OCI-LY3 (cell line): ENCODE data around the gene SERPINA1.
"Not testable (repeated sequence)": the region's sequence is repeated elsewhere in the genome, so short reads cannot be mapped to it uniquely, and the experiment has no call there.

Experiments used
- H2AFZ ChIP-seq: fragments of 200-600, 300-600 bp; shearing (Covaris generic); 2 replicates; pipeline ENCODE4 v1.6.0; 2014; ENCODE audit warnings: antibody characterized with exemption, low read depth, low read length
- H3K27ac ChIP-seq: fragments of 200-600, 300-600 bp; sonication (generic); 2 replicates; pipeline ENCODE4 v1.5.1; 2014; ENCODE audit warnings: mild to moderate bottlenecking, low read length, moderate library complexity, mixed read lengths
- H3K27me3 ChIP-seq: fragments of 200-600, 300-600 bp; sonication (generic); 2 replicates; pipeline ENCODE4 v1.6.1; 2014; ENCODE audit warnings: low read depth, low read length, mixed read lengths
- H3K36me3 ChIP-seq: fragments of 200-600, 300-600 bp; sonication (generic); replicated peaks from 2 replicates; pipeline ENCODE3; 2014; ENCODE audit warnings: low read depth, low read length, mixed read lengths
- H3K4me1 ChIP-seq: fragments of 300-600, 200-600 bp; sonication (generic); 2 replicates; pipeline ENCODE4 v1.6.1; 2014; ENCODE audit warnings: low read length, mixed read lengths
- H3K4me2 ChIP-seq: fragments of 200-600, 300-600 bp; sonication (generic); 2 replicates; pipeline ENCODE4 v1.6.1; 2014; ENCODE audit warnings: low read length, mixed read lengths
- H3K4me3 ChIP-seq: fragments of 300-600, 200-600 bp; sonication (generic); 2 replicates; pipeline ENCODE4 v1.5.1; 2014; ENCODE audit warnings: antibody characterized with exemption, mild to moderate bottlenecking, low read length, moderate library complexity
- H3K79me2 ChIP-seq: fragments of 300-600, 200-600 bp; shearing (Covaris generic); 2 replicates; pipeline ENCODE4 v1.6.1; 2014; ENCODE audit warnings: mild to moderate bottlenecking, low read length, mixed read lengths
- H3K9ac ChIP-seq: fragments of 300-600, 200-600 bp; shearing (Covaris generic); 2 replicates; pipeline ENCODE4 v1.6.0; 2014; ENCODE audit warnings: mild to moderate bottlenecking, low read length, moderate library complexity
- H3K9me3 ChIP-seq: fragments of 200-600, 300-600 bp; shearing (Covaris generic); 2 replicates; pipeline ENCODE4 v1.6.1; 2014; ENCODE audit warnings: low read length, mixed read lengths; ENCODE audit not compliant: insufficient read depth
- H4K20me1 ChIP-seq: fragments of 200-600, 300-600 bp; sonication (generic); 2 replicates; pipeline ENCODE4 v1.6.1; 2016; ENCODE audit warnings: low read length, mixed read lengths; ENCODE audit not compliant: insufficient read depth
- CTCF ChIP-seq: fragments of 200-600, 300-600 bp; sonication (generic); IDR thresholded peaks from 2 replicates; pipeline ENCODE4 v1.5.1; 2014; ENCODE audit warnings: antibody characterized with exemption, low read length, low read depth
- EZH2phosphoT487 ChIP-seq: fragments of 200-600 bp; shearing (Covaris generic); IDR thresholded peaks from 2 replicates; pipeline ENCODE4 v1.6.1; 2018; ENCODE audit warnings: antibody characterized with exemption, mixed run types, low read depth

SERPINA1 gene

DNA sequence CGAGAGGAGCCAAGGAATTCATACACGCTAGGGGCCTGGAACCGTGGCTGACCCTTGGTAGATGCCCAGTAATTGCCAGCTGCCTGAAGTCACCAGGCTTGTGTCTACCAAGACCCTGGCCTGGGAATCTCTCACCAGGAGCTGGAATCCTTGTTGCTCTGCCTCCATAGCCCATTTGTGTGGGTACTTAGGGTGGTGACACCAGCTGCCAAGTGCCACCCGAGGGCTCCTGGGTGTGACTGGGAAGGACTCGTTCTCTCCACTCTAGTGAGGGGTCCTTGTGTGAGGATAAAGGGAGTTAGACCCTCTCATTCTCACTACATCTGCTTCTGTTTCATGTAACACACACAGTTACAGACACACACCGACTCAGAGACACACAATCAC is 17.9 kb downstream of the SERPINA1 start:
- no peak overlapping the region for H2AFZ ChIP-seq
- H3K4me3 ChIP-seq: no peak overlapping the region
- H3K27me3 ChIP-seq: no peaks in the 10 kb centered on the region

GRCh38 chr14:94369766-94370523 is 18.5 kb downstream of the SERPINA1 start:
- not testable (repeated sequence) for H3K79me2 ChIP-seq, H3K27ac ChIP-seq, H3K9me3 ChIP-seq, H3K4me2 ChIP-seq, H4K20me1 ChIP-seq, H3K36me3 ChIP-seq, H3K27me3 ChIP-seq, H3K4me1 ChIP-seq, H3K9ac ChIP-seq, H3K4me3 ChIP-seq, H2AFZ ChIP-seq

More for the DNA sequence above, 17.9 kb downstream of the SERPINA1 start:
- no peaks in the 10 kb centered on the region for H3K36me3 ChIP-seq
- no peak overlapping the region for H3K4me2 ChIP-seq
- H3K4me1 ChIP-seq: peaks cover 8% of the 10 kb centered on the region; the same call in 1 of the 2 replicates
- H3K9ac ChIP-seq: no peak overlapping the region
- no peak for TF ChIP-seq EZH2phosphoT487
- no peak for TF ChIP-seq CTCF
- no peak overlapping the region for H3K27ac ChIP-seq
- H3K79me2 ChIP-seq: no peaks in the 10 kb centered on the region
- no peaks in the 10 kb centered on the region for H3K9me3 ChIP-seq
- no peaks in the 10 kb centered on the region for H4K20me1 ChIP-seq

- Histone ChIP-seq H3K9ac (no peak overlapping the region), H2AFZ (no peak overlapping the region), H3K27me3 (no peaks in the 10 kb centered on the region), H4K20me1 (no peaks in the 10 kb centered on the region), H3K4me2 (no peak overlapping the region), H3K79me2 (no peaks in the 10 kb centered on the region), H3K4me1 (peaks cover 13% of the 10 kb centered on the region; the same call in 1 of the 2 replicates), H3K4me3 (no peak overlapping the region), H3K9me3 (no peaks in the 10 kb centered on the region), H3K36me3 (no peaks in the 10 kb centered on the region), H3K27ac (no peak overlapping the region)
- TF ChIP-seq CTCF (no peak), EZH2phosphoT487 (no peak)
These were observed 19.4 kb downstream of the SERPINA1 start for GRCh38 chr14:94368956-94369355.

- Histone ChIP-seq H3K27me3 (no peaks in the 10 kb centered on the region), H3K4me2 (no peak overlapping the region), H3K9ac (no peak overlapping the region), H3K4me3 (no peak overlapping the region), H3K4me1 (peaks cover 13% of the 10 kb centered on the region; the same call in 1 of the 2 replicates), H3K27ac (no peak overlapping the region), H4K20me1 (no peaks in the 10 kb centered on the region), H2AFZ (no peak overlapping the region), H3K9me3 (no peaks in the 10 kb centered on the region), H3K36me3 (no peaks in the 10 kb centered on the region), H3K79me2 (no peaks in the 10 kb centered on the region)
- no peak for TF ChIP-seq EZH2phosphoT487
- TF ChIP-seq CTCF: no peak
These were observed 20.2 kb downstream of the SERPINA1 start for GRCh38 chr14:94368243-94368590.
